Activated naive CD4-positive, alpha-beta T cell treated with anti-CD3 and anti-CD28 coated beads, Interleukin-2, amount 50 U/mL, for 24 hours (primary cell): ENCODE data around the gene TEC.
"Not testable (repeated sequence)": the region's sequence is repeated elsewhere in the genome, so short reads cannot be mapped to it uniquely, and the experiment has no call there.

Experiments used
- H3K27ac Mint-ChIP-seq: one replicate; pipeline ENCODE4 v1.8.0; 2021; ENCODE audit warnings: mild to moderate bottlenecking, mixed read lengths
- H3K27me3 Mint-ChIP-seq: one replicate; pipeline ENCODE4 v1.8.0; 2021; ENCODE audit warnings: mixed read lengths
- H3K36me3 Mint-ChIP-seq: one replicate; pipeline ENCODE4 v1.8.0; 2021; ENCODE audit warnings: mixed read lengths
- H3K4me1 Mint-ChIP-seq: one replicate; pipeline ENCODE4 v1.8.0; 2021; ENCODE audit warnings: mixed read lengths
- H3K4me3 Mint-ChIP-seq: one replicate; pipeline ENCODE4 v1.8.0; 2021; ENCODE audit warnings: mild to moderate bottlenecking, mixed read lengths
- H3K9me3 Mint-ChIP-seq: one replicate; pipeline ENCODE4 v1.8.0; 2021; ENCODE audit warnings: mixed read lengths

The TEC gene

DNA sequence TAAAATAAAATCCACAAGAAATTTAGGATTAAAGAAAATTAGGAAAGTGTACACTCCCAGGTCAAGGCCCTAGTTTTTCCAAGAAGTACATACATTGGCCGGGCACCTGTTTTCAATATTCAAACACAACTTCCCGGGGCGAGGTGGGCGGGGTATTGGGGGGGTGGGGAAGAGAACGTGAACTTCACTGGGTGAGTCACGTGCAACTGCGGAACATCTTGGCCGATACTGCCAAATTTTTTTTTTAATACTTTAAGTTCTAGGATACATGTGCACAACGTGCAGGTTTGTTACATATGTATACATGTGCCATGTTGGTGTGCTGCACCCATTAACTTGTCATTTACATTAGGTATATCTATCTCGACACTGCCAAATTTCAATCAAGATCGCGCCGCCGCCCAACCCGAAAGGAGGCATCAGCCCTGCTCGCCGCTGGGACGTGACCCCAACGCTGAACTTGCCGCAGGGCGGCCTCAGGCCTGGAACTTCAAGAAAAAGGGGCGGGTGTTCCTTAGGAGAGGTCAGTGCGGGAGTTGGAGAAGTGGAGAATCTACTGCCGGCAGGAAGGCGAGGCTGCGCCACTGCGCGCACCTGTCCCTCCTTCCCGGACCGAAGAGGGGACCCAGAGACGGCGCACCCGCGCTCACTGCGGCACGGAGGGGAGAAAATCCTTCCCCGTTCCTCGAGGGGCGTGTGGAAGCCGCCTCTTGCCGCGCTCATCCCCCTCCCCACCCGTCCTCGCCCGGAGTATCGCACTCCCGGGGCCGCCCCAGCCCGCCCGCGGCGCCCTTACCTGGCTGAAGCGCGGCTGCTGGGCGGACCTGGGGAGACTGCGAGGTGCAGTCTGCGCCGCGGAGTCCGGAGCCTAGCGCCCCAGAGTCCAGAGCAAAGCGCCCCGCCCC is at the start of gene TEC:
Gene TEC, minus strand, starts transcription at position 883 of the 905 bp plus-strand sequence. CDS start 41,224 bp downstream, outside the sequence.
- Mint-ChIP-seq H3K36me3 (no peaks in the 10 kb centered on the region), H3K27me3 (no peaks in the 10 kb centered on the region), H3K4me3 (peak within 1 kb of the TSS; percentile 92), H3K4me1 (peaks cover 24% of the 10 kb centered on the region), H3K27ac (peak within 1 kb of the TSS; percentile 93), H3K9me3 (no peaks in the 10 kb centered on the region)

DNA sequence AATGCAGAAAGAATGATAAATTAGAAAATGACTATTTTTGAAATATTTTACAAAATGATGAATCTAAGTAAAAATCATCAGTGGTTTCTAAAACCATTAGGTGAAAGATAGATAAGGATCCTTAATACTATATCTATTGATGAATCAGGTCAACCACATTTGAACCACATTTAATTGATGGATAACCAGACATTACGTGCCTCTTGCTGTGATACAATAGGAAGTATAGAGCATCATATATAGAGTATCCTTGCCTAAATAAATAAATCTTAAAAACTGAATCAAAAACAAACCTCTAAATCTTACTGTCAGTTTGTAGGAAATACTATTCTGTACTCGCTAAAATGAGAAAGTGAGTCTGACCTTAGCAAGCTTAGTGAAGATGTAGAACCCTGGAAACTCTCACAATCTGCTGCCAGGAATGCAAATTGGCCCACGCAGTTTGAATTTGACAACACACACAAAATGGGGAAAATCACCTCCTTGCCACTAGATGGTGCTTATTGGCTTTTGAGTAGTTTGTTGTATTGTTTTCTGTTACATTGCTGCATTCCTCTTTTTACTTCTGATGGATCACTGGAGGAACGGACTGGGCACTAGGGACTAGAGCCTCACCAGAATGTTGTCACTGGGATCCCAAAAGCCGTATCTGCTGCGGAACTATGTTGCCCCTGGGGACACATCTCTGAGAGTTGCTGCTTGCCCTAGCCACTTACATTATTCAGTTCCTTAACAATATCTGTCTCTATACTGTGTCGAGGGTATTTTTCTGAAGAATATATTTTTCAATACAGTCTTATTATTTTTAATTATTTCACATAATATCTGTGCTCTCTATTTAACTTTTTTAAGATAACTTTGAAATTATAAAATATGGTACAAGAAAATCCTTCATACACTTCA is 46.3 kb upstream of the TEC start:
- Mint-ChIP-seq H3K27me3 (no peaks in the 10 kb centered on the region), H3K4me3 (no peak overlapping the region), H3K36me3 (no peaks in the 10 kb centered on the region), H3K27ac (no peak overlapping the region), H3K4me1 (no peaks in the 10 kb centered on the region), H3K9me3 (no peaks in the 10 kb centered on the region)

DNA sequence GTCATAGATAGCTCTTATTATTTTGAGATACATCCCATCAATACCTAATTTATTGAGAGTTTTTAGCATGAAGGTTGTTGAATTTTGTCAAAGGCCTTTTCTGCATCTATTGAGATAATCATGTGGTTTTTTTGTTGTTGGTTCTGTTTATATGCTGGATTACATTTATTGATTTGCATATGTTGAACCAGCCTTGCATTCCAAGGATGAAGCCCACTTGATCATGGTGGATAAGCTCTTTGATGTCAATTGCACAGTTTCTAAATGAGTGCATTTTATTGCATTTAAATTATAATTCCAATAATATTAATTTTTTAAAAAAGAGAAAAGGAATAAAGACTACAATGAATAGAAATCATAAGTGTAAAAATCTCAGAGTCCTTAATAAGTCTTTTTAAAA is 45.1 kb upstream of the TEC start:
- H3K36me3 Mint-ChIP-seq, H3K4me1 Mint-ChIP-seq, H3K27ac Mint-ChIP-seq, H3K4me3 Mint-ChIP-seq, H3K9me3 Mint-ChIP-seq, H3K27me3 Mint-ChIP-seq: not testable (repeated sequence)

DNA sequence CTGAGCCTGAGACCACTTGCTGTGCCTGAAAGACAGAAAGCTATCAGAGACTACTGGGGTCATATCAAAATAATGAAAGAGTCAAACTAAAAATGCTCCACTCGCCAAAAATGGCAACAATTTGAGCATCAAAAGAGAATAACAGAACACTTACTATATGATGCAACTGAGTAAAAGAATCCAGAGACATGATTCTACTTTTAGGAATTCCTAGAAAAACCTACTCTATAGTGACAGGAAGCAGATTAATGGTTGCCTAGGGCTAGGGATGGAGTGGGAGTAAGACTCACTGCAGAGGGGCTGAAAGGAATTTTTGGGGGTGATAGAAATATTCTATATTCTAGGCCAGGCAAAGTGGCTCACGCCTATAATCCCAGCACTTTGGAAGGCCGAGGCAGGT is 42.3 kb upstream of the TEC start:
- Mint-ChIP-seq H3K27me3 (no peaks in the 10 kb centered on the region), H3K36me3 (no peaks in the 10 kb centered on the region), H3K27ac (no peak overlapping the region), H3K4me1 (no peaks in the 10 kb centered on the region), H3K9me3 (no peaks in the 10 kb centered on the region), H3K4me3 (no peak overlapping the region)

DNA sequence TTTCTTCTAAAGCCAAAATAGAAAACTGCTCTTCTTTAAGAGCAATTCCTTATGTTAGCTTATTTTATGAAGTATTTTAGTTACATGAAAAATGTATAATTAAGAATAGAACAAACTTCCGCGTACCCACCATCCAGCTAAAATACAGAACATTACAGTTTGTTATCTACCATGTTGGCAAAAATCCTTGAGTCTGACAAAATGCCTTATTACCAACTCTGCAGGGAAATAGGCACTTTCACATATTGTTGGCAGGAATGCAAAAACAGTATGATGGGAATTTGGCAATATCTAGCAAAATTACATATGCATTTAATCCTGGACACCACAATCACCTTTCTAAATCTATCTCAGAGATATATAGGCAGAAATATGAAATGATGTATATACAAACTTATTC is 39.3 kb upstream of the TEC start:
- no peaks in the 10 kb centered on the region for H3K4me1 Mint-ChIP-seq
- H3K27me3 Mint-ChIP-seq = no peaks in the 10 kb centered on the region
- no peak overlapping the region for H3K27ac Mint-ChIP-seq
- no peaks in the 10 kb centered on the region for H3K36me3 Mint-ChIP-seq
- H3K9me3 Mint-ChIP-seq = no peaks in the 10 kb centered on the region
- no peak overlapping the region for H3K4me3 Mint-ChIP-seq

DNA sequence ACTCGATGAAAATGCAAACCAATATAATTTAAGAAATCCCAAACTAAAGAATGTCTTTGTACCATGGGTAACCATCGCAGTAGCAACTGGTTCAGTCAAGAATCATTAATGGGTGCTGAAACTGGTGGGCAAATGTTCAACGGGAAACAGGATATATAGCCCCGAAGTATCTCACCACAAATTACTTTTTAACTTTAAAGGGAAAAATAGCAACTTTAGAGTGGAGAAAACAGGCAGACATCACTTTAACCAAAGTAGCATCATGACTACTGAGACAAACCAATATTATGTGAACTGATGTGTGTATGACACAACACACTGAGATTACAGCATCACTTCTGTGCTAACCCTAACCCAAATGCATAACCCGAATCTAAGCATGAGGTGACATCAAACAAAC is 37.9 kb upstream of the TEC start:
- Mint-ChIP-seq H3K27ac (no peak overlapping the region), H3K27me3 (peaks cover 3% of the 10 kb centered on the region), H3K4me1 (no peaks in the 10 kb centered on the region), H3K36me3 (no peaks in the 10 kb centered on the region), H3K4me3 (no peak overlapping the region), H3K9me3 (no peaks in the 10 kb centered on the region)

DNA sequence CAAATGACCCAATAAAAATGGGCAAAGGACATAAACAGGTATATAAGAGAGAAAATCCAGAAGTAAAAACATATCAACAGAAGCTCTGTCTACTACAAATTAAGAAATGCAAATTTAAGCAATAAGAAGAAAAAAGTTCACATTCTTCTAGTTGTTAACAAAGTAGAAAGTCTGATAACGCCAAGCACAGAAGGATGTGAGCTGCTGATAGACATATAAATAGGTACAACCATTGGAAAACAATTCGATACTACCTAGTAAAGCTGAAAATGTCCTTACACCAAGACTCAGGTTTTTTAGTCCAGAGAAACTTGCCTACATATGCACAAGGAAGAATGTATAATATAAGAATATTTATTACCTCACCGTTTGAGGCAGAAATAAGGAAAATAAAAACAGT is 35.9 kb upstream of the TEC start:
- H3K27ac Mint-ChIP-seq = no peak overlapping the region
- H3K27me3 Mint-ChIP-seq = peaks cover 6% of the 10 kb centered on the region
- no peak overlapping the region for H3K4me3 Mint-ChIP-seq
- no peaks in the 10 kb centered on the region for H3K36me3 Mint-ChIP-seq
- H3K4me1 Mint-ChIP-seq = no peaks in the 10 kb centered on the region
- H3K9me3 Mint-ChIP-seq = no peaks in the 10 kb centered on the region

DNA sequence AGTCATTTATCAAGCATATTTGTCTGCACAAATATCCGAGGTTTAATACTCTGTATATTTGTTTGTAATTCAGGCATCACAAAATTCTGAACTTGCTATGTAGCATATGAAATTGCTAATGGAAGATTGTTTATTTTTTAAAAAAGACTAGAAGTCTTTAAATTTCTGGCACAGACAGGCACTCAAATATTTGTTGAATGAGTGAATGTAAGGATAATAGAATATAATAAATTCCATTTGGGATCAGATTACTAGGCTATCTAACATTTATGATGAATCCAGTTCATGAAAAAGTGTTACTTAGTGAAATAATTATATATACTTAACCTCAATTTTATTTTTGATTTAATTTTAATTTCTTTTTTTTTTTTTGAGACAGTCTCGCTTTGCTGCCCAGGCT is 30.4 kb upstream of the TEC start:
- no peaks in the 10 kb centered on the region for H3K36me3 Mint-ChIP-seq
- H3K4me1 Mint-ChIP-seq = no peaks in the 10 kb centered on the region
- H3K4me3 Mint-ChIP-seq = no peak overlapping the region
- peaks cover 9% of the 10 kb centered on the region for H3K27me3 Mint-ChIP-seq
- H3K27ac Mint-ChIP-seq = no peak overlapping the region
- no peaks in the 10 kb centered on the region for H3K9me3 Mint-ChIP-seq

DNA sequence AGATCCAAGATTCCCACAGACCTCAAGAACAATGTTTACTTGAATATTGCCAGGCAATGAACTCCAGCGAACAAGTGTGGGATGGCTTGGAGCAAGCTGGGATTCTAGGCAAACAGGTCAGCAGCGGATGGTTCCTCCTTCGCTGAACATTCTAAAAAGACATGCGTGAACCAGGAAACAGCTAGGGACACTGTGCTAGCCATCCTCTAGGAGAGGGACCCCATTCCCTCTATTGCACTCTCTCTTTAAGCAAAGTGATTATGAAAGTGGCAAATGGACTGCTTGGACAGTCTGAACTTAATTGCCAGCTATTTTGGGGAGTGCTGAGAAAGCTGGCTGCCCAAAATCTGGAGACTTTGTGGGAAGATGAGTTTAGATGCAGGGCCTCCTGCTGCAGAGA is 29.9 kb upstream of the TEC start:
- Mint-ChIP-seq H3K27ac (no peak overlapping the region), H3K4me3 (no peak overlapping the region), H3K36me3 (no peaks in the 10 kb centered on the region), H3K4me1 (no peaks in the 10 kb centered on the region), H3K27me3 (peaks cover 9% of the 10 kb centered on the region), H3K9me3 (no peaks in the 10 kb centered on the region)

DNA sequence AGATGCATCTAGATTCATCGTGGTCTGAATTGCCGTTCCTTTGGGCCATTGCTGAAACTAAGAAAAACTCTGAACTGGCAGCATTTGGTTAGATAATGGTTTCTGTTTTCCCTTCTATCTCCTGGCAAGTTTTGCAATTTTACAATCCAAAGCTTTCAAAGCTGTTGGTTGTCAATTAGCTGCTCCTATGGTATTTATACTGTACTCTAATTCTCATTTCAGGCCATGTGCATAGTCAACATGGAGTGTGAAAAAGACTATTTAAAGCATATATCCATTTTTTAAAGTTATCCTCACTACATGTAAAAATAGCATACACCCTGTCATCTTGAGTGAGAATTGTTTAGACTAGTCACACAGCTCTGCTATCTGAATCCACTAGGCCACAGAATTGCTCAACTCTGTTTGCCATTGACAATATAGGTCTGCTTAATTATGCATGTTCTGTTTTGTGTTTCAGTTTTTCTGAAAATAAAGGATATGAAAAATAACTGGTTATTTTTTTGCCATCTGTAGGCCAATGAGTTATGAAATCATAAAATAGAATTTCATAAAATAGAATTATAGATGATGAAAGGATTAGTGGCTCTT is 27.7 kb upstream of the TEC start:
- Mint-ChIP-seq H3K4me1 (no peaks in the 10 kb centered on the region), H3K4me3 (no peak overlapping the region), H3K9me3 (no peaks in the 10 kb centered on the region), H3K36me3 (no peaks in the 10 kb centered on the region), H3K27ac (no peak overlapping the region), H3K27me3 (peaks cover 5% of the 10 kb centered on the region)

DNA sequence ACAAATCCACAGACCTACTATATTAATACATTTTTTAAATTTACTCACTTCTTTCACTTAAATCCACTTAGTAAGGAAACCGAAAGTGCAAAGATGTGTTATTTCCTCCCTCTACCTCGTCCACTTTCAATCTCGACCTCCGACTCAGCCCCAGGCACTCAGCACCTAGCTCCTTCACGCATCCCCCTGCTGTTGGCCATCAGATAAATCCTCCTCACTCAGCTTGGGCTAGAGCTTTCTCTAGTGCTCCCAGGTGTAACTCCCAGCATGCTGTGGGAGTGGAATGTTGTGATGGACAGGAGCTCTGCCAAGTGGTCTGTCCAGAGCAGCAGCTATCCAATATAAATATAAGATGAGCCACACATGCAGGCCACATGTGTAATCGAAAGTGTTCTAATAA is 26.7 kb upstream of the TEC start:
- no peak overlapping the region for H3K27ac Mint-ChIP-seq
- peaks cover 4% of the 10 kb centered on the region for H3K27me3 Mint-ChIP-seq
- no peaks in the 10 kb centered on the region for H3K9me3 Mint-ChIP-seq
- H3K36me3 Mint-ChIP-seq = no peaks in the 10 kb centered on the region
- no peaks in the 10 kb centered on the region for H3K4me1 Mint-ChIP-seq
- no peak overlapping the region for H3K4me3 Mint-ChIP-seq

DNA sequence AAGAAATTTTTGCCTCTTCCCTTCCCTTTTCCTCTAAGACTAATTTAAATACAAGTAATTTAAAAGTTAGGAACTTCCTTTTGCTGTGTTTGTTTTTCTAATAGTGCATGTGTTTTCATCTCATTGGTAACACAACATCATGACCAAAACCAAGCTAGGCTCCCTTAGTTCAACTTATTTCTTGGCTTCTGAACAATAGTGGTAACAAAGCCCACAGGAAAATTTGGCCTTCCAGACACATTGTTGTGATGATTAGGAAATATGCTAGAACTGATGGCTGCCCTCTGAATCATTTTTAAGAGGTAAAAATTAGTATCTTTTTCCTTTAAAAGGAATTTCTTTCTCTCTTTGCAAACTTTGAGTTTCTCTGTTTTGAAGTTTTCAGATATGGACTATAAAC is 25.5 kb upstream of the TEC start:
- H3K4me1 Mint-ChIP-seq = no peaks in the 10 kb centered on the region
- H3K4me3 Mint-ChIP-seq = no peak overlapping the region
- H3K27me3 Mint-ChIP-seq = peaks cover 3% of the 10 kb centered on the region
- no peak overlapping the region for H3K27ac Mint-ChIP-seq
- H3K36me3 Mint-ChIP-seq = no peaks in the 10 kb centered on the region
- no peaks in the 10 kb centered on the region for H3K9me3 Mint-ChIP-seq

DNA sequence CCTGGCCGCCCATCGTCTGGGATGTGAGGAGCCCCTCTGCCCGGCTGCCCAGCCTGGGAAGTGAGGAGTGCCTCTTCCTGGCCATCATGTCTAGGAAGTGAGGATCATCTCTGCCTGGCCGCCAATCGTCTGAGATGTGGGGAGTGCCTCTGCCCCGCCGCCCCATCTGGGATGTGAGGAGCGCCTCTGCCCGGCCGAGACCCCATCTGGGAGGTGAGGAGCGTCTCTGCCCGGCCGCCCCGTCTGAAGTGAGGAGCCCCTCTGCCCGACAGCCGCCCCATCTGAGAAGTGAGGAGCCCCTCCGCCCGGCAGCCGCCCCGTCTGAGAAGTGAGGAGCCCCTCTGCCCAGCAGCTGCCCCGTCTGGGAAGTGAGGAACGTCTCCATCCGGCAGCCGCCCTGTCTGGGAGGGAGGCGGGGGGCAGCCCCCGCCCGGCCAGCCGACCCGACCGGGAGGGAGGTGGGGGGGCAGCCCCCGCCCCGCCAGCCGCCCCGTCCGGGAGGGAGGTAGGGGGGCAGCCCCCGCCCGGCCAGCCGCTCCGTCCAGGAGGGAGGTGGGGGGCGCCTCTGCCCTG is 22.7 kb upstream of the TEC start:
- not testable (repeated sequence) for H3K4me3 Mint-ChIP-seq, H3K4me1 Mint-ChIP-seq, H3K9me3 Mint-ChIP-seq, H3K36me3 Mint-ChIP-seq, H3K27ac Mint-ChIP-seq, H3K27me3 Mint-ChIP-seq

DNA sequence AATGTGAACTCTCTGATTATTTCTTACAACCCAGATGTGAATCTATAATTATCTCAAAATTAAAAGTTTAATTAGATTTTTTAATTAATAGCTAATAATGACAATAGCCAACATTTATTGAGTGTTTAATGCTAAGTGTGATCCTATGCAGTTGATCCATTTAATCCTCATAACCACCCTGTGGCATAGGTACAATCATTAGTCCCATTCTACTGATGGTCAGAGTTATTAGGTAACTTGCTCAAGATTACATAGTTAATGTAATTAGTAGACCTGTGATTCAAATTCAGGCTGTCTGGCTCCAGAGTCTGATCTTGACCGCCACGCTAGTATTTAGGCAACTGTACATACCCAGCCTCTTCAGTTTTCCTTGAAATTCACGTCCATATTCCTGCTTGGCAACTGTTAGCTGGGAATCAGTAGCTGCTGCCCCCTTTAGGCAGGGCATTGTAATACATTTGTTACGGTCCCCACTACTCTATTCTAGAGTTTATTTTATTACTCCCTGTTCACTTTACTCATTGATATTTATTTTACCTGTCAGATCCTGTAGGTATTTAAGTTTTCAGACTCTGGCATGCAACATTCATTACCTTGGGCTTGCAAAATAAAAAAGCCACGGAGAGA is 20.6 kb upstream of the TEC start:
- Mint-ChIP-seq H3K4me1 (no peaks in the 10 kb centered on the region), H3K27ac (no peak overlapping the region), H3K9me3 (peaks cover under 1% of the 10 kb centered on the region), H3K27me3 (no peaks in the 10 kb centered on the region), H3K4me3 (no peak overlapping the region), H3K36me3 (no peaks in the 10 kb centered on the region)

DNA sequence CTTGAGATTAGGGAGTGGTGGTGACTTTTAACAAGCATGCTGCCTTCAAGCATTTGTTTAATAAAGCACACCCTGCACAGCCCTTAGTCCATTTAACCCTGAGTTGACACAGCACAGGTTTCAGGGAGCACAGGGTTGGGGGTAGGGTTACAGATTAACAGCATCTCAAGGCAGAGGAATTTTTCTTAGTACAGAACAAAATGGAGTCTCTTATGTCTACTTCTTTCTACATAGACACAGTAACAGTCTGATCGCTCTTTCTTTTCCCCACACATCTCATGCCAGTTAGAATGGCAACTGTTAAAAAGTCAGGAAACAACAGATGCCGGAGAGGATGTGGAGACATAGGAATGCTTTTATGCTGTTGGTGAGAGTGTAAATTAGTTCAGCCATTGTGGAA is 16.4 kb upstream of the TEC start:
- not testable (repeated sequence) for H3K4me1 Mint-ChIP-seq, H3K27ac Mint-ChIP-seq, H3K36me3 Mint-ChIP-seq, H3K27me3 Mint-ChIP-seq, H3K4me3 Mint-ChIP-seq, H3K9me3 Mint-ChIP-seq
